Right ventricle myocardium superior (tissue), 1 donor: ENCODE measurements around the gene FBXW2. TPM values are rescaled to one million over a fixed set of nuclear protein-coding genes. Genes with fewer than 3 reads are reported as not detected.
A peak's percentile ranks its signal among the peaks of the same experiment; 100 is the strongest.

Experiments
- ATAC-seq: fragments of 200-7000 bp; cut with Tn5 transposase; one replicate; pipeline ENCODE4 v1.9.1; 2020; ENCODE audit warnings: mild to moderate bottlenecking; ENCODE audit not compliant: poor library complexity
- DNase-seq: peaks from one replicate; pipeline ENCODE4 v3.0.0-alpha.2; 2020
- intact Hi-C: fragments of 100-400 bp; cut with DNase I; formaldehyde crosslinking; loops from one replicate; pipeline ENCODE4 v1.11.2; 2022
- total RNA-seq: library from RNA; stranded (reverse); fragmentation: NEBNext Ultra II Directional; extraction: Animal tissue kit (Norgen Biotek cat#: 25700); gene quantifications from one replicate; pipeline ENCODE4 v1.2.1, GENCODE V29; 2021
- donor health status: DM: no; HTN: yes; CAD: no; lungs with severe emphysema.

FBXW2 gene
- total RNA-seq, 1 donor from 2014 or later, result 39.7 TPM

DNA sequence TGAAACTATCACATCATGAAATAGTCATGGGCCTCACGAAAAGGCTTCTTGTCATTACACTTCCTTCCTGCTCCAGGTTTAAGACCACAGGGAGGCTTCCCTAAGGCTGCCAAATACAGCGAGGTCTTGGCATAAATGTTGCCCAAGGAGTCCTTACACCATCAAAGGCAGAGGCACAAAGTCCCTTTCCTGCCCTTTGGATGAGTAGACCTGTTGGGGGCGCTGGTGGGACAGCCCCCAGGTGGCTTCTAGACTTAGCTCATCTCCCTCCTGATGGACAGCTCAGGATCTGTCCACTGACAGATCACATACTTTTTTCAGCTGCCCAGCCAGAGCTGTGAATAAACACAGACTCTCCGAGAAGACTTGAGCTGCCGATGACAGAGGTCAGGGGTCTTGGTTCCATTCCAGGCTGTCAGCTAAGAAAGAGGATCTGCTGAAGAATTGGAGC is 63.4 kb downstream of the FBXW2 start:
- ATAC-seq, result no peak
- DNase-seq, result no peak

DNA sequence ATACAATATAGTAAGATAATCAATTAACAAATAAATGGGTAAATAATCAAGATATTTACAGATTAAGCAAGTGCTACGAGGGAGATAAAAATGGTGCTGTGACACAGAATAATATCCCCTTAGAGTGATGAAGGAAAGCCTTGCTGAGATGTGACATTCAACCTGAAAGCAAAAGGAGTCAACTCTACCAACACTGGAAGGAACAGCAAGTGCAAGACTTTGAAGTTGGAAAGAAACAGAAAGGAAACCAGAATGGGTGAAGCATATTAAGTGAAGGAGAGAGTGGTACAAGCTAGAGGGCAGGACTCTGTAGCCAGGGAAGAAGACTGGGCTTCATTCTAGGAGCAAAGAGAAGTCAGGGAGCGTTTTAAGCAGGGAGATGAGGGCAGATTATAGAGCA is 66.7 kb downstream of the FBXW2 start:
- no peak for DNase-seq
- ATAC-seq, result no peak
- intact Hi-C loops, result no loop called here

More for the DNA sequence above, 63.4 kb downstream of the FBXW2 start:
- intact Hi-C loops, result no loop called here

DNA sequence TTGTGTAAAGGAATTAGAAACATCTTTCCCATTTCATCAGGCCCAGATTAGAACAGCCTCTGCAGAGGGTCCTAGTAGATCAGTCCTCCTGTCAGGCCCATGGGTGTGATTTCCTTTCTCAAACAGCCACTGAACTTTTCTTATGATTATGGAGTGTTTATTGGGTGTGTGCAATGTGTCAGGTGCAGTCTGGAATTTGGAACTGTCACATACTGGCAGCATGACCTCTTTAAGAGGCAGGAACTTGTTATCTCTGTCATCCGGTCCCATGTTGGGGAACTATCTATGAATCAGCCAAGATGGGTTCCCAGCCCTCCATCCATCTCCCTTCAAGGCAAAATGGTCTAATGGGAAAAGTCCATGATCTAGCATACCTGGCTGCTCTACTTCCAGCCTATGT is 67.3 kb downstream of the FBXW2 start:
- no peak for ATAC-seq
- DNase-seq, result no peak
- intact Hi-C loops, result no loop called here

DNA sequence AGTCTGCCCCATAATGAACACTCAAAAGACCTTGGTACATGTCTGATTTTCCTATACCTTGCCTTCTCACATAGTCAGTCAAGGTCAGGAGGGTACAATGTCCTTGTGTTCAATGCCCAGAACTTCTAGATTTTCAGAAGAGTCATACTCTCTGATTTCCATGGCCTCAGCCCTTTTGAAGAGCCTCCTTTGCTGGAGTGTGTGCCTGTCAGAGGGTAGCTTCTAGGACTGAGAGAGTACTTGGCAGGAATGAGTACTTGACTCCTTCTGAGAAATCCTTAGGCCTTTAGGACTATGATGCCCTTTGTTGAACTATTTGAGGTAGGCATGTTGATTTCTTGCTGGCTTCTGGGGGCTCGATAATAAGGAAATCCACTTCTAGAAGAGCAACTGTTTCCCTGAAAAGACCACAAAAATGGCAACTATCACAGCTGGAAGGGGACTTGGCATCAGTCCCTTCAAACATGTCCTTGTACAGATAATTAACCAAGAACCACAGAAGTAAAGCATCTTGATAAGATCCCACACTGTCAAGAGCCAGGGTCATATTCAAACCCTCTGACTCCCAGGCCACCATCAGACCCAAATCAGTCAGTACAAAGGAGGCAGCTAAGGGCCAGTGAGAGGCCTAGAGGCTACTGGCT is 68.3 kb downstream of the FBXW2 start:
- intact Hi-C loops, result no loop called here
- no peak for DNase-seq
- no peak for ATAC-seq

DNA sequence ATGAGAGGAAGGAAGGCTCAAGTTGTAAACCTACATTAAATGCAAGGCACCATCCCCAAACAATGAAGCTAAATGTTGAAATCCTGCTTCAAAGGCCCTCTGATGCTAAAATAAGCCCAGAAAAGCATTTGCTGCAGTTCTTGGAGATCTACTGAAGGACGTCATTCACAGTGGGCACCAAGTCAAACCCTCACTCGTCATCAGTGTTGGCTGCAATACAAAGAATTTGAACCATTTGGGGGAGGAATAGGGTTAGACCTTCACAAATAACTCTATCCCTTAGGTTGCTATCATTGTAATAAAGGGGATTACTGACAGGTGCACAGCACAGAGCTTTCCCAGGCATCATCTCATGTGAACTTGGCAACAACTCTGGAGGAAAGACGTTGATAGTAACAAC is 69.7 kb downstream of the FBXW2 start:
- intact Hi-C loops, result no loop called here
- ATAC-seq, result peak; percentile 57
- DNase-seq, result no peak

DNA sequence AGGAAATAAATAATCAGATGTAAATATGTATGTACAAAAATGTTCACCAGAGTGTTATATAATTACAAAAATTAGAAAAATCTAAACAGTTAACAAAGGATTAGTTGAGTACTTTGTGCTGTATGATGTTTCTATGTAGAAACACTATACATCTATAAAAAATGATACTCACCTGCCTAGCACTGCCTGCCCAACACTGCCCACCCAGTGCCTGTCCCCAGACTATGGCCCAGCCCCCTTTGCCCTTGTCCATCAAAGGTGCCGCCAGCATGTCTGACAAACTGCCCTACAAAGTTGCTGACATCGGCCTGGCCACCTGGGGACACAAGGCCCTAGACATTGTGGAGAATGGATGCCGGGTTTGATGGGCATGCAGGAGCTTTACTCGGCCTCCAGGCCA is 72.8 kb downstream of the FBXW2 start:
- DNase-seq (no peak), ATAC-seq (no peak)
- intact Hi-C loops, result no loop called here

DNA sequence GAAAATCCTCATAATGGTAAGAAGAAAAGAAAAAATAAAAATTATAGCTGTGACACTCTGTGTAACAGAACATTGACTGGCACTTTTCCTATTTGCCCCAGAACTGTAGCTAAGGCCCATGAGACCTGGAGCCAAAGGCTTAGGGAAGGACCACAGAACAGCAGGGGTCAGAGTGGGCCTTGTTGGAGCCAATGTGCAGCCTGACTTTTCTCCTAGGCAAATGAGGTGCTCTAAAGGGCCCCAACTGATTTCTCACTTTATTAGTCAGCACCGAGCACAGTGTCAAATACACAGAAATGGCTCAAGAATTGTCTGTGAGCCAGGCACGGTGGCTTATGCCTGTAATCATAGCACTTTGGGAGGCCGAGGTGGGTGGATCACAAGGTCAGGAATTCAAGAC is 74.9 kb downstream of the FBXW2 start:
- no peak for DNase-seq
- intact Hi-C loops, result loop anchor here (10.0 kb wide), 1 partner anchor 94 kb away; no protein-coding TSS in a partner anchor
- ATAC-seq, result no peak

DNA sequence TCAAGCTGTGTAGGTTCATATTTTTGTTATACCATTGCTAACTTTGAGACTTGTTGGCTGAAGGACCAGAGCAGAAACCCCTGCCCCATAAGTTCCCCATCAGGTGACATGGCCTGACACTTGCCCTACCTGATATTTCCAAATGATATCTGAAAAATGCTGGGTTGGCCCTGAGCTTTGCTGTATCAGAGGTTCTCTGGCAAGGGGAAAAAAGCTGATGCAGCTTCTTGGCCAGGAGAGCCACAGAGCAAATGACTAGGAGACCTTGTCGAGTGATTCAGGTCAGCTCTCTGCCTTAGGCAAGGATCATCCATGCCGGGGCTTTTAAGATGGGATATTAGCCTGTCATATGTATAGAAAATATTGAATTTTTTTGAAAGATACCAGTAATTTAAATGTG is 76.0 kb downstream of the FBXW2 start:
- ATAC-seq (no peak), DNase-seq (no peak)
- intact Hi-C loops, result loop anchor here (10.0 kb wide), 1 partner anchor 92 kb away; no protein-coding TSS in a partner anchor

DNA sequence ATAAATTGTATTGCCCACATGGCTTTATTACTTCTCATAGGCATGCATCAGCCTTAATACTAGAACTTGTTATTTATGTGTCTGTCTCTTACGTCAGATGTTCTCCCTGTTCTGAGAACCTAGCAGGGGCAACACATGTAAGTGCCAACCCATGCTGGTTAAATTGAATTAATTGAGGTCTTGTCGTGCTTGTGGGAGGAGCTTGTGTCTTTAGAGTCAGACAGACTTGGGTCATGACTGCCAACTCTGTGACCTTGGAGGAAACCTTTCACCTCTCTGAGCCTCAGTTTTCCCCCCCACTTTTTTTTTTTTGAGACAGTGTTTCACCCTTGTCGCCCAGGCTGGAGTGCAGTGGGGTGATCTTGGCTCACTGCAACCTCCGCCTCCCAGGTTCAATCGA is 76.7 kb downstream of the FBXW2 start:
- no peak for ATAC-seq
- no peak for DNase-seq
- intact Hi-C loops, result loop anchor here (10.0 kb wide), 1 partner anchor 92 kb away; no protein-coding TSS in a partner anchor

DNA sequence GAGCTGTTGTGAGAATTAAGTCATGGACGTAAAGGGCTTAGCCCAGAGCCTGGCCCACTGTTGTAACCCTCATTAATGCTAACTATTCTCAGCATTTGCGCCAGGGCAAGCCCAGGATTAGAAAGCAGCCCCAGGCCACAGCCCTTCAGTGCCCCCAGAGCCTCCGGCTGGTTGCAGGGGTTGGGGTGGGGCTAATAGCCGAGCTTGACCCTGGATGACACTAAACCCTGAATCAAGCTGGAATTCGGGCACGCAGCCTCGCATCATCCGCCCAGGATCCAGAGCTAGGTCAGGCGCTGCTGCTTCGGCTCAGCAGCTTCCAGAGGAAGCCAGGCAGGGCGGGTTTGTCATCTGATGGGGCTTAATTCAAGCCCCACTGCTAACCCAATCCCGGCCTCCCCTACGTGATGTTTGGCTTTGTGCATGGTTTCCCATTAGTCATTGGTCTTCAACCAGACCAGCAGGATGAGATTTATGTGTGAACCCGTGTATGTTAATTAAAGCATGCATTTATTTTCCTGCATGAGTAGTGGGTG is 77.8 kb downstream of the FBXW2 start:
- DNase-seq, result peak; percentile 68
- ATAC-seq, result peak; percentile 7
- intact Hi-C loops, result loop anchor here (10.0 kb wide), 1 partner anchor 91 kb away; no protein-coding TSS in a partner anchor

DNA sequence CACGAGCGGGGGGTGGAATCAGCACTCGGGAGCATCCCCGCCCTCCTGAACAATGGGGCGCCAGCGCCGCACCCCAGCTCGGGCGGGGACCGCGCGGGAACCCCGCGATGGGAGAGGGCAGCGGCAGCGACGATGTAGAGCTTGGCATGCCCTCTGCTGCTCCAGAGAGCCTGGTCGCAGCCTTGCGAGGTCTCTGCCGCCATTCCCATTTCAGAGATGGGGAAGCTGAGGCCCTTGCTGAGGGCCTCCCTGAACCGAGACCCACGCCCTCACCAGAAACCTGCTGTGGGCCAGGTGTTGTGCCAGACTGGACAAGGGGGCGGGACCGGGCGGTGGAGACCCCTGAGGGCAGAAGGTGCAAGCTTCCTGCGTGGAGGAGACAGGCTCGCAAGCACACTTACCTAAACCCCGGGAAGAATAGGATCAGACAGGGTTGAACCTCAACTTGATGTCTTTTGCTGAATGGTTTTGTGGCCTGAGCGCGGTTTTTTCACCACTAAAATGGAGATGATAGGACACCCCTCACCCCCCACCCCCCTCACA is 78.3 kb downstream of the FBXW2 start:
- DNase-seq (no peak), ATAC-seq (peak; percentile 6)
- intact Hi-C loops, result loop anchor here (10.0 kb wide), 1 partner anchor 90 kb away; no protein-coding TSS in a partner anchor

DNA sequence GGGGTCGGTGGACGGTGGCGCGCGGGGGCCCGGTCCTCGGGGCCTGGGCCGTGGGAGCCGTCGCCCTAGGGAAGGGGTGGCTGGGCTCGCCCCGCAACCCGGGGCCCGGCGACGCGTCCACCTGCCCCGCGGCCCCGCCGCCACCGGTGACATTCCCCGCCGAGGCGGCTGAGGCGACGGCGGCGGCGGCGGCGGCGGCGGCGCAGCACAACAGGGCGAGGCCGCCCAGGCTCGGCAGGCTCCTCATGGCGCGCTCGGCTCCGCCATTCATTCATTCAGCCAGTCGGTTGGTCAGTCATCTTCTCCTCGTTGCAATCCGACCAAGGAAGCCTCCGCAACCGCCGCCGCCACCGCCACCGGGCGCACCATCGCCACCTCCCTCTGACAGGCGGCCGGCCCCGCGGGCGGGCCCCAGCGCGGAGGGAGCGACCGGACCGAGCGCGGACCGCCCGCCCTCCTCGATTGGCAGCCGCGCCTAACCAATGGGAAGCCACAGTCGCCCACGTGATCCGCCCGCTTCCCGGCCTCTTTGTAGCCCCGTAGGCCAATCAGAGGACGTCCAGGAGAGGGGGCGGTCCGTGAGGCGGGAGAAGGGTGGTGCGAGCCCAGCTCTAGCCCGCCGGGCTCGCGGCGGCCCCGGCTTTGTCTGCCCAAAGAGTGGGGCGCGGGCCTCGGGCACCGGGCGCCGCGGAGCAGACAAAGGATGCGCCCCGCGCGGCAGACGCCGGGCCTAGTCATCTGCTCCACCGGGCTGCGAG is 78.9 kb downstream of the FBXW2 start, which contains the start of gene MEGF9:
TSS of gene MEGF9 (minus strand) at position 383 of the 758 bp plus-strand sequence. CDS start at position 271, 112 bp downstream.
- intact Hi-C loops, result loop anchor here (10.0 kb wide), 1 partner anchor 89 kb away; no protein-coding TSS in a partner anchor
- DNase-seq (peak; percentile 99), ATAC-seq (peak; percentile 96)

DNA sequence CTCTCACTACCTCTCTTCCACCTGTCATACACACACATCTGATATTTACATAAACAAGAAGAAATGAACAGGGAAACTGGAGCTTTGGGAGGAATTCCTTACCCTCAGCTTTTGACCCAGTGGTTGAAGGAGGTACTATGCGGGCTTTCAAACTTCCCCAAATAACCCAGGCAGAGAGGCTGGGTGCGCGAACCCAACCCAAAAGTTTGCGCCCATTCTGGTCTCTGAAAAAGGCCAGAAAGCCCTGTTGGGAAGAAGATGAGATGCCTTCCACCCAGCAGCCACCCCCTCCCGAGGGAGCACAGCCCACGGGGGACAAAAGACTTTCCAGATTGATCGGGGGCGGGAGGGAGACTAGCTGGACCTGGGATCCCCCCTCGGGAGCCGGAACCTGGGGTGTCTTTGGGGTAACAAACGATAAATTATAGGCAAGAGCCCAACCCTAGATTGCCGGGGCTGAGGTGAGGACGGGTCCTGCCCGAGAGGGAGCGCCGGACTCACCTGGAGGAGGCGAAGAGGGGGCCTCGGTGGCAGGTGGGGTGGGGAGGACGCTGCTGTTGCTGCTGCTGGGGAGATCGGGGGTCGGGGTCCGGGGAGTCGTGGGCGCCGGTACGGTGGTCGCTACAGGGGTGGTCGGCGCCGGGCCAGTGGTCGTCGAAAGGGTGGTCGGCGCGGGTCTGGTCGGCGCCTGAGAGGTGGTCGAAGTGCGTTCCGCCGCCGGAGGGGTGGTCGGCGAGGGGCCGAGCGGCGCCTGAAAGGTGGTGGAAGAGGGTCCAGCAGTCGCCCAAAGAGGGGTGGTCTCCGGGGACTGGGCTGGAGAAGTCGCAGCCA is 79.7 kb downstream of the FBXW2 start:
- intact Hi-C loops, result loop anchor here (10.0 kb wide), 1 partner anchor 89 kb away; no protein-coding TSS in a partner anchor
- peak; percentile 62 for DNase-seq
- ATAC-seq, result no peak

DNA sequence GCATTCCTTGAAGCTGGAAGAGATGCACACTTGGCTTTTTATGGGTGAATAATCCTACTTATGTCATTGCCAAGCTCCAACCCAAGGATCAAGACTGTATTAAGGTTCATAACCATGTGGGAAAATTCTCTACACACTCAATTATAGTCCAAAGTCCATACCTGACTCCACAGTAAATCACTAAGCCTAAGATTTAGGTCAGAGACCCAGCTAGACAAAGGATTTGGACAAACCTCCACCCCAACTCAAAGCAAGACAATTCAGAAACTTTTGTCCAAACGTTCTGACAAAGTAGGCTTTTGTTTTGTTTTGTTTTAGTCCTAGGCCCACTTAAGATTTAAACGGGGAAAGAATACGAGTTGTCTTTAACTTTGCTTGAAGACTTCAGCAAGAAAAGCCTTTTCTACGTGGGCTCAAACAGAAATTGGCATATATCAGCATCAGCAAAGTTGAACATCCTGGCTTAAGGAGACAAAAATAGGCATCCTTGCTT is 80.6 kb downstream of the FBXW2 start:
- no peak for DNase-seq

DNA sequence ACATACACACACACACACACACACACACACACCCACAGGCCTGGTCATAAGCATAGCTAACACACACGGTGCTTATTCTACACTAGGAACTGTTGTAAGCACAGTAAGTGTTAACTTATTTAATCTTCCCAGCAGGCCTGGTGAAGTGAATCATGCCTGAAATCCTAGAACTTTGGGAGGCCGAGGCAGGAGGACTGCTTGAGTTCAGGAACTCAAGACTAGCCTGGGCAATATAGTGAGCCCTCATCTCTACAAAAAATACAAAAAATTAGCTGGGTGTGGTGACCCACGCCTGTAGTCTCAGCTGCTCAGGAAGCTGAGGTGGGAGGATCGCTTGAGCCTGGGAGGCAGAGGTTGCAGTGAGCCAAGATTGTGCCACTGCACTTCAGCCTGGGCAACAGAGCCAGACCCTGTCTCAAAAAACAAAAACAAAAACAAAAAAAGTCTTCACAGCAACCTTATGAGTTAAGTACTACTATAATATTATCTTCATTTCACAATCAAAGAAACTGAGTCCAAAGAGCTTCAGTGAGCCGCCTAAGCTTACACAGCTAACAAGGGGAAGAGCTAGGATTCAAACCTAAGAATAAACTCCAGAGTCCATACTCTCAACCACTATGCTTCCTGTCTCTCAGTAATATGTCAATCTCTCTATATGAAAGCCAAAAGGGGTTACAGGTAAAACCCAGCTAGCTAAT is 81.2 kb downstream of the FBXW2 start:
- ATAC-seq (no peak), DNase-seq (no peak)
- intact Hi-C loops, result loop anchor here (10.0 kb wide), 1 partner anchor 87 kb away; no protein-coding TSS in a partner anchor

More for the DNA sequence above, 80.6 kb downstream of the FBXW2 start:
- intact Hi-C loops, result loop anchor here (10.0 kb wide), 1 partner anchor 88 kb away; no protein-coding TSS in a partner anchor
- ATAC-seq, result no peak

DNA sequence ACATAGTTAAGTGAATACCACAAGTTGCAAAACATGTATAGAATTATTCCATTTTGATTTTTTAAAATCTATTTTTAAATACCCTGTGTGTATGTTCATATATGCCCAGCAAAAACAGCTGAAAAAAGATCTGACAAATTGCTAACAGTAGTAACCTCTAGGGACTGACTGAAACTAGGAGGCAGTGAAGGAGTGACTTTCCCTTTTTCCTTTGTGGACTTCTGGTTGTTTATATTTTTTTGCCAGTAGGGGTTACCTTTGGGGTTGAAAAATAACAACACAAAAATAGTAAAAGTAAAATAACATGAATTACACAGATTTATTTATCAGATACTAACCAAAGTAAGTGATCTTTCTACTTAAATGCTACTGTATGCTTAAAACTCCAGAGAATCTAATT is 81.9 kb downstream of the FBXW2 start:
- DNase-seq (no peak), ATAC-seq (no peak)
- intact Hi-C loops, result loop anchor here (10.0 kb wide), 1 partner anchor 87 kb away; no protein-coding TSS in a partner anchor
